Choroid plexus epithelial cell (primary cell): ENCODE results near the gene PCBP3.

Experiments
- DNase-seq: peaks from one replicate; pipeline ENCODE4 v3.0.0-alpha.2; 2010; ENCODE audit warnings: low read depth
- H3K4me3 ChIP-seq: 2 replicates; pipeline ENCODE4 v1.5.1; 2011; ENCODE audit warnings: low read depth, mild to moderate bottlenecking, control low read depth, low read length, moderate library complexity
- CTCF ChIP-seq: conservative IDR thresholded peaks from 2 replicates; pipeline ENCODE4 v1.5.1; 2011; ENCODE audit warnings: low read depth, mild to moderate bottlenecking, control low read depth, inconsistent platforms, low read length, moderate library complexity

PCBP3 gene

GRCh38 chr21:45780647-45781046, 137.1 kb downstream of the PCBP3 start:
- no peak for DNase-seq
- H3K4me3 ChIP-seq, result no peak overlapping the region
- TF ChIP-seq CTCF, result no peak

- no peak for TF ChIP-seq CTCF
- DNase-seq, result no peak
- H3K4me3 ChIP-seq, result no peak overlapping the region
Observed at GRCh38 chr21:45781741-45782140, 138.2 kb downstream of the PCBP3 start.

- no peak for DNase-seq
- H3K4me3 ChIP-seq, result no peak overlapping the region
Observed at GRCh38 chr21:45786660-45787059, 143.1 kb downstream of the PCBP3 start.

GRCh38 chr21:45787371-45787770, 143.8 kb downstream of the PCBP3 start:
- H3K4me3 ChIP-seq, result no peak overlapping the region
- no peak for TF ChIP-seq CTCF
- no peak for DNase-seq

More at GRCh38 chr21:45786660-45787059, 143.1 kb downstream of the PCBP3 start:
- no peak for TF ChIP-seq CTCF

- TF ChIP-seq CTCF, result no peak
- no peak overlapping the region for H3K4me3 ChIP-seq
- no peak for DNase-seq
Observed at GRCh38 chr21:45788198-45788597, 144.7 kb downstream of the PCBP3 start.

GRCh38 chr21:45788637-45789506, 145.3 kb downstream of the PCBP3 start:
- TF ChIP-seq CTCF, result no peak
- DNase-seq, result peak; percentile 13

GRCh38 chr21:45790427-45790826, 146.9 kb downstream of the PCBP3 start:
- no peak for TF ChIP-seq CTCF
- H3K4me3 ChIP-seq, result no peak overlapping the region
- no peak for DNase-seq

More at GRCh38 chr21:45788637-45789506, 145.3 kb downstream of the PCBP3 start:
- no peak overlapping the region for H3K4me3 ChIP-seq
